GM12865 (cell line): Measurements from ENCODE around the gene SDC1.

ENCODE experiments used
- DNase-seq: peaks from one replicate; pipeline ENCODE4 v3.0.0; 2010; ENCODE audit warnings: low read depth
- H3K4me3 ChIP-seq: 2 replicates; pipeline ENCODE4 v1.5.1; 2011; ENCODE audit warnings: mild to moderate bottlenecking, low read depth, low read length, control low read depth
- TF ChIP-seq, protein P1 (sequence below): IDR thresholded peaks from 2 replicates; pipeline ENCODE4 v1.5.1; 2011; ENCODE audit warnings: low read length, control low read depth, low read depth, inconsistent platforms; ENCODE audit not compliant: insufficient read depth; ENCODE audit errors: missing control alignments

Gene SDC1

GRCh38 chr2:20173064-20173463, 51.9 kb downstream of the SDC1 start:
- no peak overlapping the region for H3K4me3 ChIP-seq
- no peak for DNase-seq
- TF ChIP-seq, protein P1, sequence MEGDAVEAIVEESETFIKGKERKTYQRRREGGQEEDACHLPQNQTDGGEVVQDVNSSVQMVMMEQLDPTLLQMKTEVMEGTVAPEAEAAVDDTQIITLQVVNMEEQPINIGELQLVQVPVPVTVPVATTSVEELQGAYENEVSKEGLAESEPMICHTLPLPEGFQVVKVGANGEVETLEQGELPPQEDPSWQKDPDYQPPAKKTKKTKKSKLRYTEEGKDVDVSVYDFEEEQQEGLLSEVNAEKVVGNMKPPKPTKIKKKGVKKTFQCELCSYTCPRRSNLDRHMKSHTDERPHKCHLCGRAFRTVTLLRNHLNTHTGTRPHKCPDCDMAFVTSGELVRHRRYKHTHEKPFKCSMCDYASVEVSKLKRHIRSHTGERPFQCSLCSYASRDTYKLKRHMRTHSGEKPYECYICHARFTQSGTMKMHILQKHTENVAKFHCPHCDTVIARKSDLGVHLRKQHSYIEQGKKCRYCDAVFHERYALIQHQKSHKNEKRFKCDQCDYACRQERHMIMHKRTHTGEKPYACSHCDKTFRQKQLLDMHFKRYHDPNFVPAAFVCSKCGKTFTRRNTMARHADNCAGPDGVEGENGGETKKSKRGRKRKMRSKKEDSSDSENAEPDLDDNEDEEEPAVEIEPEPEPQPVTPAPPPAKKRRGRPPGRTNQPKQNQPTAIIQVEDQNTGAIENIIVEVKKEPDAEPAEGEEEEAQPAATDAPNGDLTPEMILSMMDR: no peak

DNA sequence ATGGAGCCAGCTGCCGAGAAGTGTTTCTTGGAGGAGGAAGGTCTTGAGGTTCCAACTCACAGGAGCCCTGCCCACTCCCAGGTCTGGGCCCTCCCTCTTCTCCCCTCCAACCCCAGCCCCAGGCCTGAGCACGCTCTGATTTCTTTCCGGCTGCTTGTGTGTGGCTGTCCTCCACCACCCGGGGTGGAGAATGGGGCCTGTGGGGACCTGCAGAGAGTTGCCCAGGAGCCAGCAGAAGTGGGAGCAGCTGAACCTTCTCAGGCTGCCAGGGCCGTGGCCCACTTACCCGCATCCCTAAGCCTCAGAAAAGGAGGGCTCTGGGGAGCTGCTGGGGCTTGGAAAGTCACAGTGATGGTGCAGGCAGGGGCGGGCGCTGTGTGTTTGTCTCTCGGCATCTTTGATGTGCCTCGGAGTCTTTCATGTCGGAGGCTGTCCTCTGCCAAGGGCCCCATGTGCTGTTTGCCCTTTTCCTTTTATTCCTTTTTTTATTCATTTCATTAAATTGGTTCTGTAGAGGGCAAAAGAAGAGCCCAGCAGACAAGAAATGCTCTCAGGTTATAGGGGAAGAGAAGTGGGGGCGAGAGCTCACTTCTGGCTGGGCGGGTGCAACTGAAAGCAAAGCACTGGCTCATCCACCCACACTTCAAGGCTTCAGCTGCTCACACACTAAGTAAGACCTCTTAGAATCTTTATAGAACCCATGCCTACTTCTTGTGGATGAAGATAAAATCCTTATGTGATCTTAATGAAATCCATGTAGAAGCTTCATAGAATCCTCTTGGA, 52.5 kb downstream of the SDC1 start:
- TF ChIP-seq, protein P1: no peak
- DNase-seq: no peak
- no peak overlapping the region for H3K4me3 ChIP-seq

DNA sequence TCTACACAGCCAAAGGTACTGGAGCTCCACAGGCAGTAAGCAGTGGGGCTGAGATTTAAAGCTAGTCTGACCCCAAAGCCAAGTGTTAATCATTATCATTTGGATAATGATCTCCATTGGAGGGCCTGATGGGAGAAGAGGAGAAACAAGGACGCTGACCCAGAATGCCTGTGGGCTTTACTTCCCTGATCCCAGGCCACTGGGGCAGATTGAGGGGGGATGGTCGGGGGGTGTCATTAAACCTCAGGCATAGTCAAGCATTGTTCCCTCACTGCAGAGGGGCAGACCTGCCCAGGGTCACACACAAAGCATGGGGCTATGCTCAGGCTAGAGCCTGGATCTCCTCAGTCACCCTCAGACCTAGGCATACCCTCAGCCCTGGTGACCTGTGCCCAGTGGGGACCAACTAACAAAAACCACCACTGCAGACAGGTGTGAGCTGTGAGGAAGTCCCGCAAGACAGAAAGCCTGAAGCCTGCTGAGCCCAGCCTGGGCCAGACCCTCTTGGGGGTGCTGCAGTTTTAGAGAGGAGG, 53.4 kb downstream of the SDC1 start:
- H3K4me3 ChIP-seq: no peak overlapping the region
- no peak for DNase-seq
- TF ChIP-seq, protein P1: no peak

- no peak overlapping the region for H3K4me3 ChIP-seq
- no peak for DNase-seq
- TF ChIP-seq, protein P1: no peak
Observed at GRCh38 chr2:20170704-20171250, 54.2 kb downstream of the SDC1 start.

DNA sequence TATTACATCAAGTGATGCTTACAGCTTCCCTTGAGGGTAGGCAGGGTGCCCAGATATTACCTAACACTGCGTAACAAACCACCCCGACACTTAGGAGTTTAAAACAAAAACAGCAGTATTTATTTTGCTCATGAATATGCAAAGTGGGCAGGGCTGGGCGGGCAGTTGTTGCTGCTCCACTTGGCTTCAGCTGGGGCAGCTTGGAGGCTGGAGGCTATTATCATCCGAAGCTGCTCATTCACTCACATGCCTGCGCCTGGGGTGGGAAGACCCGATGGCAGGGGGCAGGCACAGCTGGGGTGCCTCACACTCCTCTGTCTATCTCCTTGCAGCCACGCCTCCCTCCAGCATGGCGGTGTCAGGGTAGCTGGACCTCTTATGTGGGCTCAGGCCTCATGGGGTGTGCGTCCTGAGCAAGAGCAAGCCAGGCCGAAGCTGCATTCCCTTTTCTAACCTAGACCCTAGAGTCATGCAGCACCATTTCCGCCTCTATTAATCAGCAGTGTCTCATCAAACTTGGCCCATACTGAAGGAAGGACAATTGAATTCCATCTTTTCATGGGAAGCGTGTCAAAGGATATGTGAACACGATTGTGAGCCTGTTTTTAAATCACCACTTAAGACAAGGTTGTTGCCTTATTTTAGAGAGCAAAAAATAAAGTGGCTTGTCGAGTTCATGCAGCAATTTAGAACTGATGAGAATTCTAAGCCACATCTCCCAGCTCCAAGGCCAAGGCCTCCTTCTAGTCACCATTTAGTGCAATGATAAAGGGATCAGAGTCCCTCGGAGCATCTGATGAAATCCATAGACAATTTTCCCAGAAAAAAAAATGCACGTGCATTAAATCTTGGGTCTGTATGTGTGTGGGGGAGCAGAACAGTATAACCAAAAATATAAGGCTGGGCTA, 54.9 kb downstream of the SDC1 start:
- TF ChIP-seq, protein P1: no peak
- DNase-seq: no peak
- H3K4me3 ChIP-seq: no peak overlapping the region

DNA sequence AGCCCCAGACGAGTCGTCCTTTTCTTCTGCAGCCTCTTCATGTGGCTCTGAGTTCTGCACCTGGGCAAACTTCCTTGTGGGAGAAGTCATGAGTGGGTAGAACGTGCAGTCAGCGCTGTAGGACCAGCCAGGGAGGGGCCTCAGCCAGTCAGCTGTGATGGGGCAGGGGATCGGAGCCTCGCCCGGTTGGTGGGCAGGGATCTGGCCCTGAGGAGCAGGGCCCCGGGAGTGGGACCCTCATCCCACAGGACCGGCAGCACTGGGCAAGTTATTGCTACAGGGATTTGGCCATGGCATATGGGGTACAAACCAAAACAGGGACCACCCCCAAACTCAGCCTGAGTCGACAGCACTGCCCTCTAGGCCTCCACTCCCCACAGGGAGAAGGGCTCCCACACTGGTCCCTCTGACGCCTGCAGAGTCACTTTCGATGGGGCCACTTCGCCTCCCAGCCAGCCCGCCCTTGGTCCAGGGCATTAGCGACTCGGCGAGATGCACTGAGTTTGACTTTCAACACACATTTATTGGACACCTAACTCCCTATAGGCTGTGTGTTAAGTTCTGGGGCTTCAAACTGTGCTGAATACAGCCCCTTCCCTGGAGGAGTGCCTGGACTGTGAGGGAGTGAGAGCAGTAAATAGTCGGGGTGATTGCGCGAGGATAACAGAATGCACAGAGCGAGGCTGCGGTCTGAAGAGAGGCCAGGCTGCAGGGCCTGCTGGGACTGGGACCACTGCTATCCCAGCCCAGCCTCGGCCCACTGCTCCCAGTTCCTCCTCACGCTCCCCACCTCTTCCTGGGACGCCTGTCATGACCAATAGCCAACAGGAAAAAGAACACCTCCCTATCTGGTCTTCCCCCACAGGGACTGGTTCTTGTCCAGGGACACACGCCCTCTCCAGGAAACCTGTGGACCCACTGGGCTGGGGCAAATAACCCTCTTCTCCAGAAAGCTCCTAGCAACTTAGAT, 55.9 kb downstream of the SDC1 start:
- no peak for DNase-seq
- H3K4me3 ChIP-seq: no peak overlapping the region
- TF ChIP-seq, protein P1: no peak
